Sigmoid colon (tissue), 3 donors: Measurements from ENCODE around the gene LIPG.
"Not testable (repeated sequence)": the region's sequence is repeated elsewhere in the genome, so short reads cannot be mapped to it uniquely, and the experiment has no call there.

ENCODE experiments used
- CTCF ChIP-seq, 4 experiments: fragments of 450-650 bp in 3 of 4; fragments of 200-600 bp in 1 of 4; IDR thresholded peaks; one replicate each; pipeline ENCODE4 v1.5.1; 2016 to 2019; ENCODE audit warnings: antibody characterized with exemption in 4 of 4, mild to moderate bottlenecking in 3 of 4, moderate library complexity in 2 of 4
- POLR2A ChIP-seq, 2 donors: fragments of 450-650 bp; IDR thresholded peaks; one replicate each; pipeline ENCODE4 v1.6.1; 2016; ENCODE audit warnings: antibody characterized with exemption in 2 of 2, mild to moderate bottlenecking in 2 of 2, moderate library complexity in 2 of 2

GRCh38 chr18:49579583-49579982, 17.7 kb downstream of the LIPG start:
- not testable (repeated sequence) for TF ChIP-seq POLR2A, CTCF (IDR thresholded peaks at IDR 0.05)
